ENCODE measurements around the gene TBCE.

TBCE gene

DNA sequence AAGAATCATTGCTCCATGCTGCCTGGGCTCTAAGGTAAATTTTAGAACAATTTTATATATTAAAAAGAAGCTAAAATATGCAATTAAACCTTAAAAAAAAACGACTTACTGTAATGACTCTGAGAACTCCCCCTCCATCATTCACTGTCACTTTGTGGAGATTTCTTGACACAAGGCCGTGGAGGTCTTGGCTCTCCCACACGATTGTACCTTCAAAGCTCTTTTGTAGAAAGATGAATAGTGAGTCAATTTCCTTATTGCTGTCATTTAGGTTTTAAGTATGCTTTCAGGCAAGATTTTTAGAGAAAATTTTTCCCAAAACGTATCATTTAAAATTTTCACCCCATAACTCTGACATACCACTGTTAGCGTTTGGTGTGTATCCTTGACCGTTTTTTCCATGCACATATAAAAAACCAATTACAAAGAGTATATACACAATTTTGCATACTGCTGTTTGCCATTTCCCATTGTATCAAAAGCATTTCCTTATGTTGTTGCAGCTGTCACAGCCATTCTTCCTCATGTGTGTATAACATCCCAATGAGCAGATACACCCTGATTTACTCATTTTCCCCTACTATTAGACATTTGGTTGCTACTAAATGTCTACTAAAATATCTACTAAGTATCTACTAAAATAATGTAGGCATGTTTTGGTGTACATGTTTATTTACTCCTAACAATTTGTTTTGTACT lies 103.7 kb downstream of the TBCE start:
- no peaks in the 10 kb centered on the region for H3K27me3 Mint-ChIP-seq
- H3K36me3 Mint-ChIP-seq = peaks cover 6% of the 10 kb centered on the region
- H3K4me1 Mint-ChIP-seq (ENCODE audit: low read depth) = peaks cover under 1% of the 10 kb centered on the region
- no peak overlapping the region for H3K4me3 Mint-ChIP-seq
- H3K9me3 Mint-ChIP-seq (ENCODE audit: low read depth) = no peaks in the 10 kb centered on the region
- no peak overlapping the region for H3K27ac Mint-ChIP-seq

DNA sequence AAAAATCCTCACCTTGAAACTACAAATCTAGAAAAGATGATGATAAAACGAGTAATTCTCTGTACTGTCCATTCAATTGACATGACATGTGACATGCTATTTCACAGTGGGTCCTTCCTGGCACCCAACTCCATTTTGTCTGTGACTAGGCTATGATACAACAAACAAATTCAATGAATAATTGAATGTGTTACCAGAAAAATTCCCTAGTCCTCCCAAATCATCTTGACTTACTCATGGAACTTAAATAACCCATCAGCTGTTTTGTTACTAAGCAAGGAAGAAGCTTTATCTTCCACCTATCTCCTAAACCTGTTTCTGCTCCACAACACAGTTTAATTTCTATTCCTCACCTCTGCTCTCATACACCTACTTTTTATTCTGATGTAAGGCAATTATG lies 106.6 kb downstream of the TBCE start:
- Mint-ChIP-seq H3K27ac (no peak overlapping the region), H3K4me1 (ENCODE audit: low read depth) (no peaks in the 10 kb centered on the region), H3K27me3 (no peaks in the 10 kb centered on the region), H3K36me3 (peaks cover 7% of the 10 kb centered on the region), H3K4me3 (no peak overlapping the region), H3K9me3 (ENCODE audit: low read depth) (no peaks in the 10 kb centered on the region)

DNA sequence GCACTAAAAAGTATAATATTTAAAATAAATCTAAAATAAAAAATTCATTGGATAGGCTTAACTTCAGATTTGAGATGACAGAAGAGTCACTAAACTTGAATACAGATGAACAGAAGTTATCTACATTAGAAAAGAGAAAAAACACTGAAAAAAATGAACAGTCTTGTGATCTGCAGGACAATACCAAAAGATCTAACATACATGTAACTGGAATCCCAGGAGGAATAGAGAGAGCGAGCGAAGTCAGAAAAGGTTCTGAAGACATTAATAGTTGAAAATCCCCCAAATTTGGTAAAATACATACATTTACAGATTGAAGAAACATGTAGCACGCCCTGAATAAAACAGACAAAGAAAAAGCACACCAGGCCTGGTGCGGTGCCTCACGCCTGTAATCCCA lies 115.9 kb downstream of the TBCE start:
- Mint-ChIP-seq H3K4me3 (no peak overlapping the region), H3K27ac (no peak overlapping the region), H3K36me3 (peaks cover 34% of the 10 kb centered on the region), H3K27me3 (no peaks in the 10 kb centered on the region), H3K4me1 (ENCODE audit: low read depth) (no peaks in the 10 kb centered on the region), H3K9me3 (ENCODE audit: low read depth) (no peaks in the 10 kb centered on the region)

DNA sequence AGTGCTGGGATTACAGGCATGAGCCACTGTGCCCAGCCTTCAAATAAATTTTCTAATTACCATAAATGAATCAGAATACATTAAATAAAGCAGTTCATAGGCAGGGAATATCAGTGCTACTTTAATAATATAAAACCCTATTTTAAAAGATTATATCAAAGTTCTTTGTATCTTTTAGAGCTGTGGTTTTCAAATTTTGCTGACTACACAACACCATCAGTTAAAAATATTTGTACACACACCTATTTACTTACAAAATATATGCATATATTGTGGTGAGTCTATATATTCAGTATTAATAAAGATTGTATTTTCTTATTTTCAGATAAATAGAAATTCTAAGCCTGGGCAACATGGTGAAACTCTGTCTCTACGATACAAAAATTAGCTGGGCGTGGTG lies 118.3 kb downstream of the TBCE start:
- Mint-ChIP-seq H3K36me3 (peaks cover 33% of the 10 kb centered on the region), H3K4me3 (no peak overlapping the region), H3K4me1 (ENCODE audit: low read depth) (peaks cover 5% of the 10 kb centered on the region), H3K27me3 (no peaks in the 10 kb centered on the region), H3K27ac (no peak overlapping the region), H3K9me3 (ENCODE audit: low read depth) (no peaks in the 10 kb centered on the region)

DNA sequence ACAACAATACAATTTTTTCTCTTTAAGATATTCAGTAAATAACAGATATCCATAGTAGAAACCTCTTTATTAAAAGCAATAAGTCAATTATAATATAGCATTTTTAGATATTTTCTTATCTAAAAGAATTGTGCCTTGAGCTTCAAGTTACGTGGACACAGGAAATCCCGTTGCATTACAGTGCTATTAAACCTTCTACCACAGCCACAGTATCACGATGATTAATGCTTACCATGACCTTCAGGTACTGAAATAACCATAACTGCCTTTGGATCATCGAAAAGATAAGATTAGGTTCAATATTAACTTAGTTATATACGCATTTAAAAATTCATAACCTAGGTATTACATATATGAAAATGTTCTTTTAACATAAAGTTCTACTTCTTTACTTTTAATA lies 119.1 kb downstream of the TBCE start:
- Mint-ChIP-seq H3K27ac (no peak overlapping the region), H3K36me3 (peaks cover 29% of the 10 kb centered on the region), H3K27me3 (no peaks in the 10 kb centered on the region), H3K4me3 (no peak overlapping the region), H3K4me1 (ENCODE audit: low read depth) (peaks cover 5% of the 10 kb centered on the region), H3K9me3 (ENCODE audit: low read depth) (no peaks in the 10 kb centered on the region)

DNA sequence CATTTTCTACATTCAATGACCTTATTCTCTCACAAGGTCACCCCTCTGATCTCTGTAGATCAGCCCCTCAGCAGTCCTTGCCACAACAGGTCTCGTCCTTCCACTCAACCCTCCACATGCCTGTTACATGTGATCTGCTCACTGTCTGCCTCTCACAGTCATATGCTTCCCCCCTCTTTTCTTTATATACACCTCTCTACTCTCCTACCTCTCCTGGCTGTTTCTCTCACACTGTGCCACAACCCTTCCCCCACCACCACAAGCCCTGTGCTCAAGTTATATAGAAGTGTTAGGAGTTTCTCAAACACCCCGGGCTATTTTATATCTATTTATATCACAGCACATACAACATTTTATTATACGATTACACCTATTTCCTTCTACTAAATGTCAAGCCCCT lies 124.4 kb downstream of the TBCE start:
- no peaks in the 10 kb centered on the region for H3K27me3 Mint-ChIP-seq
- H3K4me1 Mint-ChIP-seq (ENCODE audit: low read depth) = peaks cover 20% of the 10 kb centered on the region
- H3K27ac Mint-ChIP-seq = no peak overlapping the region
- H3K36me3 Mint-ChIP-seq = peaks cover 20% of the 10 kb centered on the region
- H3K4me3 Mint-ChIP-seq = no peak overlapping the region
- H3K9me3 Mint-ChIP-seq (ENCODE audit: low read depth) = no peaks in the 10 kb centered on the region

DNA sequence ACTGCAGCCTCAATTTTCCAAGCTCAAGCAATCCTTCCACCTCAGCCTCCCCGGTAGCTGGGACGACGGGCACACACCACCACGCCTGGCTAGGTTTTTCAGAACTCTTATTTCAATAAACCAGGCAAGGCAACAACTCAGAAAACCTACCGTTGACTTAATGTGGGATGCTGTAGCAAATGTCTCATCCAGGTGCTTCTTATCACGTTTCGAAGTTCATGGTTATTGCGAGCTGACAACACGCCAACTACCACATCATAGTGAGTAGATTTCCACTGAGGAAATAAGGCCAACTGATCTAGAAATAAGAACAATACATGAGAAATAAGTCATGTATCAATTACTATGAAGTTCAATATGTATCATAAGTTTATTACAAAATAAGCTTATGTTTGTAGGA lies 127.3 kb downstream of the TBCE start:
- H3K36me3 Mint-ChIP-seq = peaks cover 16% of the 10 kb centered on the region
- no peak overlapping the region for H3K27ac Mint-ChIP-seq
- no peaks in the 10 kb centered on the region for H3K9me3 Mint-ChIP-seq (ENCODE audit: low read depth)
- H3K27me3 Mint-ChIP-seq = no peaks in the 10 kb centered on the region
- no peak overlapping the region for H3K4me3 Mint-ChIP-seq
- peaks cover 19% of the 10 kb centered on the region for H3K4me1 Mint-ChIP-seq (ENCODE audit: low read depth)

DNA sequence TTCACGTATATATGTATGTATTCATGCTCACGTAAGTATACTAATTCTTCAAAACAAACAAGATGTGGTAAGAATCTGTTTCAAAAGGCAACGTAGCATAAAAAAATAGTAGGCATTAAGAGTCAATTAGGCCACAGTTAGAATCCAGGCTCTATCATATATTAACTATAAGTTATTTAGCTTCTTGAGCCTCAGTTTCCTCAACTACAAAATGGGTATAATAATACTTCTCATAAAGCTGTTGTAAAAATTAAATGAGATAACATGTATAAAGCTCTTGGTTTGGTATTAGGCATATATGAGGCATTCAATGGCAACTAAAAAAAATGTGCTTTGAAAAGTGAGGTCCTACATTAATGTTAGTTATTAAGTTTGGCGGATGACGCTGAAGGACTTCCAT lies 127.8 kb downstream of the TBCE start:
- H3K9me3 Mint-ChIP-seq (ENCODE audit: low read depth) = no peaks in the 10 kb centered on the region
- H3K27me3 Mint-ChIP-seq = no peaks in the 10 kb centered on the region
- no peak overlapping the region for H3K27ac Mint-ChIP-seq
- H3K4me3 Mint-ChIP-seq = no peak overlapping the region
- peaks cover 18% of the 10 kb centered on the region for H3K4me1 Mint-ChIP-seq (ENCODE audit: low read depth)
- H3K36me3 Mint-ChIP-seq = peaks cover 16% of the 10 kb centered on the region

DNA sequence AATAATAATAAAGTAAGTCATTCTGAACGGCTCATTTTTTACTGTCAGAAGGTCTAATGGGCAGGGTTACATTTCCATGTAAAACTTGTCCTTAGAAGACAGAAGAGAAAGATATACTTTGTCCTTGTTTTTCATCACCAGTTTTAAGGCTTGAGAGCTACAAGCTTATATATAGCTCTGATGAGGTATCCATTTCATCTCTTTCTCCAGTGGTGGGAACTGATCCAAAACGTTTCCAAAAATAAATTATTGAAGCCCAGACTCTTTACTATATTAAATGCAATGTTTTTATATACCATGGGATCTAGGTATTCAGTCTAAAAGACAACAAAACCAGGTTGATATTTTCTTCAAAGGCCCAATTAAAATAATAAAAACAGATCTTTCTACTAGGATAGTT lies 128.3 kb downstream of the TBCE start:
- no peaks in the 10 kb centered on the region for H3K27me3 Mint-ChIP-seq
- no peak overlapping the region for H3K4me3 Mint-ChIP-seq
- H3K27ac Mint-ChIP-seq = no peak overlapping the region
- no peaks in the 10 kb centered on the region for H3K9me3 Mint-ChIP-seq (ENCODE audit: low read depth)
- peaks cover 16% of the 10 kb centered on the region for H3K36me3 Mint-ChIP-seq
- H3K4me1 Mint-ChIP-seq (ENCODE audit: low read depth) = peaks cover 19% of the 10 kb centered on the region

DNA sequence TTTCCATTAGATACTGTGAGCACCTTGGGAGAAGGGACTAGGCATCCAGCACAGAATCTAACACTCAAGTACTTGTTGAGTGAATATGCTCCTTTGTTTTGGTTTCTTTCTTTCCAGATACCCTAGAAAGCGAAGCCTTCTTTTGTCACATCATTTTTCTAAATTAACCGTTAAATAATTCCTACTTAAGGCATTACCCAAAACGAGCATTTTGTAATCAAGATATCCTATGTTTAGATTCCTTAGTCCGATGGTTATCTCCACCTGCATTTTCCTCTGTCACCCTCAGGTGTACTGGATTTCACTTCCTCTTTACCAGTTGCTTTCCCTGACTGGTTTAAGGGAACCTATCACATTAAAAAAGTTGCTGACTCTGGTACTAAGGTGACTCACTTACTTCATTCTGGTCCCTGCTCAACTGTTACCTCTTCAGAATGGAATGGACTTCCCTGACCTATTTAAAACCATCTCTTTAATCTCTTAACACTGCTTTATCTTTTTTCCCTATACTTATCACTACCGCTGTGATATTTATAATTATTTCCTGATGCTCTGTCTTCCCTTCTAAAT lies 133.8 kb downstream of the TBCE start:
- H3K36me3 Mint-ChIP-seq = no peaks in the 10 kb centered on the region
- H3K4me3 Mint-ChIP-seq = no peak overlapping the region
- H3K27me3 Mint-ChIP-seq = no peaks in the 10 kb centered on the region

More for the DNA sequence above, 133.8 kb downstream of the TBCE start:
- Mint-ChIP-seq H3K9me3 (ENCODE audit: low read depth) (no peaks in the 10 kb centered on the region), H3K4me1 (ENCODE audit: low read depth) (peaks cover 26% of the 10 kb centered on the region), H3K27ac (no peak overlapping the region)
